Thymus (tissue), 11 donors: ENCODE results near the gene GGN. TPM values are rescaled to one million over a fixed set of nuclear protein-coding genes. Genes with fewer than 3 reads are reported as not detected.

ENCODE experiments used
- DNase-seq, 9 donors: peaks; one replicate each; pipeline ENCODE4 v3.0.0-alpha.2; 2013; ENCODE audit warnings: low spot score in 9 of 9, low read depth in 6 of 9, missing footprints in 1 of 9
- H3K27ac ChIP-seq, 2 donors: one replicate each; pipeline ENCODE4 v1.5.1; 2013; ENCODE audit warnings: control low read depth in 1 of 2, low read depth in 1 of 2, low read length in 1 of 2, mild to moderate bottlenecking in 1 of 2, moderate library complexity in 1 of 2
- H3K27me3 ChIP-seq, 2 donors: one replicate each; pipeline ENCODE4 v1.5.1; 2013; ENCODE audit warnings: low read length in 1 of 2; ENCODE audit not compliant: control insufficient read depth in 2 of 2, insufficient read depth in 1 of 2
- H3K36me3 ChIP-seq, 2 donors: one replicate each; pipeline ENCODE4 v1.5.1; 2013; ENCODE audit warnings: low read length in 1 of 2, mild to moderate bottlenecking in 1 of 2, moderate library complexity in 1 of 2; ENCODE audit not compliant: control insufficient read depth in 2 of 2, insufficient read depth in 2 of 2
- H3K4me1 ChIP-seq, 2 donors: one replicate each; pipeline ENCODE4 v1.5.1; 2013; ENCODE audit warnings: low read length in 2 of 2; ENCODE audit not compliant: control insufficient read depth in 2 of 2, insufficient read depth in 2 of 2
- H3K4me3 ChIP-seq, 2 donors: one replicate each; pipeline ENCODE4 v1.5.1; 2013; ENCODE audit warnings: low read length in 2 of 2, control low read depth in 1 of 2, mild to moderate bottlenecking in 1 of 2
- H3K9me3 ChIP-seq, 2 donors: one replicate each; pipeline ENCODE4 v1.5.1; 2013; ENCODE audit warnings: low read length in 1 of 2, mild to moderate bottlenecking in 1 of 2; ENCODE audit not compliant: control insufficient read depth in 2 of 2, insufficient read depth in 1 of 2
- WGBS: extraction: QIAGEN DNeasy Blood & Tissue Kit; methylation state at CpG from one replicate; pipeline ENCODE4 v1.1.7; 2013; 5-methylcytosine and 5-hydroxymethylcytosine counted together
- polyA plus RNA-seq: library from polyadenylated mRNA; stranded (reverse); fragments of 200-250 nt; gene quantifications from one replicate; pipeline ENCODE4 v1.2.3, GENCODE V29; 2013
- total RNA-seq: library from RNA; stranded (reverse); fragments of 120-200 nt; gene quantifications from one replicate; pipeline ENCODE4 v1.2.4, GENCODE V29; 2013
- donor health status: healthy.

The GGN gene
- total and polyA plus RNA-seq, 2 donors: 0.07 TPM; not detected in 1

GRCh38 chr19:38385804-38386257, 2.0 kb downstream of the GGN start:
- Histone ChIP-seq H3K27me3 (peaks cover 54 to 68% of the 10 kb centered on the region in 2 donors), H3K4me1 (peaks cover 18 to 31% of the 10 kb centered on the region in 2 donors), H3K9me3 (peaks cover 0 to 3% of the 10 kb centered on the region in 2 donors), H3K4me3 (no peak overlapping the region), H3K36me3 (peaks cover 33 to 37% of the 10 kb centered on the region in 2 donors), H3K27ac (no peak overlapping the region)
- DNase-seq: peak in 1 of 9 donors; percentile 18
- 56% methylated on average over 40 of the region's 40 CpGs for WGBS

GRCh38 chr19:38385057-38385803, 2.6 kb downstream of the GGN start:
- Histone ChIP-seq H3K4me3 (no peak overlapping the region), H3K4me1 (peaks cover 18 to 31% of the 10 kb centered on the region in 2 donors), H3K27ac (no peak overlapping the region), H3K27me3 (peaks cover 49 to 62% of the 10 kb centered on the region in 2 donors), H3K9me3 (peaks cover 0 to 3% of the 10 kb centered on the region in 2 donors), H3K36me3 (peaks cover 35 to 43% of the 10 kb centered on the region in 2 donors)
- no peak for DNase-seq
- WGBS: 93% methylated on average over 40 of the region's 40 CpGs

GRCh38 chr19:38384209-38385027, 3.4 kb downstream of the GGN start:
- Histone ChIP-seq H3K36me3 (peaks cover 37 to 48% of the 10 kb centered on the region in 2 donors), H3K27me3 (peaks cover 41 to 54% of the 10 kb centered on the region in 2 donors), H3K4me1 (peaks cover 18 to 31% of the 10 kb centered on the region in 2 donors), H3K27ac (no peak overlapping the region), H3K9me3 (peaks cover 0 to 3% of the 10 kb centered on the region in 2 donors), H3K4me3 (no peak overlapping the region)
- WGBS: 99% methylated on average over 10 of the region's 10 CpGs
- no peak for DNase-seq

GRCh38 chr19:38383743-38384142, 4.1 kb downstream of the GGN start:
- Histone ChIP-seq H3K27me3 (peaks cover 36 to 47% of the 10 kb centered on the region in 2 donors), H3K36me3 (peaks cover 42 to 54% of the 10 kb centered on the region in 2 donors), H3K4me3 (no peak overlapping the region), H3K27ac (no peak overlapping the region), H3K4me1 (peaks cover 18 to 26% of the 10 kb centered on the region in 2 donors), H3K9me3 (no peaks in the 10 kb centered on the region)
- 98% methylated on average over 2 of the region's 2 CpGs for WGBS
- DNase-seq: no peak

GRCh38 chr19:38383184-38383583, 4.7 kb downstream of the GGN start:
- peaks cover 17 to 23% of the 10 kb centered on the region in 2 donors for H3K4me1 ChIP-seq
- no peaks in the 10 kb centered on the region for H3K9me3 ChIP-seq
- DNase-seq: no peak
- no peak overlapping the region for H3K4me3 ChIP-seq
- no peak overlapping the region for H3K27ac ChIP-seq
- H3K36me3 ChIP-seq: peaks cover 42 to 54% of the 10 kb centered on the region in 2 donors
- peaks cover 30 to 42% of the 10 kb centered on the region in 2 donors for H3K27me3 ChIP-seq
- 98% methylated on average over 10 of the region's 10 CpGs for WGBS

GRCh38 chr19:38381138-38381537, 6.7 kb downstream of the GGN start:
- 98% methylated on average over 9 of the region's 9 CpGs for WGBS
- DNase-seq: no peak
- peaks cover 11 to 21% of the 10 kb centered on the region in 2 donors for H3K27me3 ChIP-seq
- H3K9me3 ChIP-seq: no peaks in the 10 kb centered on the region
- H3K4me1 ChIP-seq: peaks cover 2 to 8% of the 10 kb centered on the region in 2 donors
- no peak overlapping the region for H3K27ac ChIP-seq
- H3K36me3 ChIP-seq: peaks cover 50 to 57% of the 10 kb centered on the region in 2 donors
- H3K4me3 ChIP-seq: no peak overlapping the region

- peaks cover 42 to 49% of the 10 kb centered on the region in 2 donors for H3K36me3 ChIP-seq
- H3K4me3 ChIP-seq: no peak overlapping the region
- H3K27ac ChIP-seq: no peak overlapping the region
- no peak for DNase-seq
- peaks cover 9 to 19% of the 10 kb centered on the region in 2 donors for H3K4me1 ChIP-seq
- no peaks in the 10 kb centered on the region for H3K9me3 ChIP-seq
- 98% methylated on average over 10 of the region's 10 CpGs for WGBS
- no peaks in the 10 kb centered on the region for H3K27me3 ChIP-seq
These were observed 9.0 kb downstream of the GGN start for GRCh38 chr19:38378866-38379265.

- 98% methylated on average over 4 of the region's 4 CpGs for WGBS
These were observed 10.8 kb downstream of the GGN start for GRCh38 chr19:38377052-38377451.

GRCh38 chr19:38376576-38376975, 11.3 kb downstream of the GGN start:
- no peak for DNase-seq
- peaks cover 9 to 20% of the 10 kb centered on the region in 2 donors for H3K4me1 ChIP-seq
- H3K36me3 ChIP-seq: peaks cover 25 to 27% of the 10 kb centered on the region in 2 donors
- no peak overlapping the region for H3K27ac ChIP-seq
- H3K4me3 ChIP-seq: no peak overlapping the region
- WGBS: 97% methylated on average over 3 of the region's 3 CpGs
- no peaks in the 10 kb centered on the region for H3K27me3 ChIP-seq
- no peaks in the 10 kb centered on the region for H3K9me3 ChIP-seq

More at GRCh38 chr19:38377052-38377451, 10.8 kb downstream of the GGN start:
- Histone ChIP-seq H3K9me3 (no peaks in the 10 kb centered on the region), H3K4me3 (no peak overlapping the region), H3K27me3 (no peaks in the 10 kb centered on the region), H3K4me1 (peaks cover 9 to 20% of the 10 kb centered on the region in 2 donors), H3K36me3 (peaks cover 29 to 32% of the 10 kb centered on the region in 2 donors), H3K27ac (no peak overlapping the region)
- DNase-seq: no peak
